Neutrophil (primary cell): Measurements from ENCODE around the gene ZNF527.

ENCODE experiments used
- H3K27ac ChIP-seq: fragments of 200-600 bp; sonication (generic); 2 replicates; pipeline ENCODE4 v1.5.1; 2016; ENCODE audit warnings: mild to moderate bottlenecking, moderate library complexity
- H3K27me3 ChIP-seq: fragments of 200-600 bp; sonication (generic); 2 replicates; pipeline ENCODE4 v1.6.0; 2016; ENCODE audit warnings: mild to moderate bottlenecking
- H3K36me3 ChIP-seq: fragments of 200-600 bp; sonication (generic); 2 replicates; pipeline ENCODE4 v1.5.1; 2017
- H3K4me1 ChIP-seq, 2 experiments: fragments of 200-600 bp in 1 of 2; sonication (generic) in 1 of 2; 1 replicate in 1 of 2; 2 replicates in 1 of 2; pipeline versions ENCODE4 v1.5.1 to v1.6.1; 2013 to 2016; ENCODE audit warnings: low read depth in 1 of 2, low read length in 1 of 2, mild to moderate bottlenecking in 1 of 2, moderate library complexity in 1 of 2; ENCODE audit not compliant: control insufficient read depth in 1 of 2, insufficient read depth in 1 of 2
- H3K4me3 ChIP-seq, 2 experiments: fragments of 200-600 bp in 1 of 2; sonication (generic) in 1 of 2; 1 replicate in 1 of 2; 2 replicates in 1 of 2; pipeline ENCODE4 v1.5.1; 2013 to 2016; ENCODE audit warnings: low read depth in 1 of 2, low read length in 1 of 2, mild to moderate bottlenecking in 1 of 2, moderate library complexity in 1 of 2
- H3K9me3 ChIP-seq: fragments of 200-600 bp; sonication (generic); 2 replicates; pipeline ENCODE4 v1.5.1; 2016
- CTCF ChIP-seq: fragments of 200-600 bp; sonication (generic); IDR thresholded peaks from 2 replicates; pipeline ENCODE4 v1.5.1; 2016; ENCODE audit warnings: antibody characterized with exemption

Gene ZNF527

GRCh38 chr19:37412700-37413099, 41.8 kb downstream of the ZNF527 start:
- H3K4me3 ChIP-seq = no peak overlapping the region
- no peaks in the 10 kb centered on the region for H3K4me1 ChIP-seq
- no peak for TF ChIP-seq CTCF
- H3K27me3 ChIP-seq = no peaks in the 10 kb centered on the region
- H3K36me3 ChIP-seq = no peaks in the 10 kb centered on the region
- peaks cover 66% of the 10 kb centered on the region for H3K9me3 ChIP-seq
- H3K27ac ChIP-seq = no peak overlapping the region

DNA sequence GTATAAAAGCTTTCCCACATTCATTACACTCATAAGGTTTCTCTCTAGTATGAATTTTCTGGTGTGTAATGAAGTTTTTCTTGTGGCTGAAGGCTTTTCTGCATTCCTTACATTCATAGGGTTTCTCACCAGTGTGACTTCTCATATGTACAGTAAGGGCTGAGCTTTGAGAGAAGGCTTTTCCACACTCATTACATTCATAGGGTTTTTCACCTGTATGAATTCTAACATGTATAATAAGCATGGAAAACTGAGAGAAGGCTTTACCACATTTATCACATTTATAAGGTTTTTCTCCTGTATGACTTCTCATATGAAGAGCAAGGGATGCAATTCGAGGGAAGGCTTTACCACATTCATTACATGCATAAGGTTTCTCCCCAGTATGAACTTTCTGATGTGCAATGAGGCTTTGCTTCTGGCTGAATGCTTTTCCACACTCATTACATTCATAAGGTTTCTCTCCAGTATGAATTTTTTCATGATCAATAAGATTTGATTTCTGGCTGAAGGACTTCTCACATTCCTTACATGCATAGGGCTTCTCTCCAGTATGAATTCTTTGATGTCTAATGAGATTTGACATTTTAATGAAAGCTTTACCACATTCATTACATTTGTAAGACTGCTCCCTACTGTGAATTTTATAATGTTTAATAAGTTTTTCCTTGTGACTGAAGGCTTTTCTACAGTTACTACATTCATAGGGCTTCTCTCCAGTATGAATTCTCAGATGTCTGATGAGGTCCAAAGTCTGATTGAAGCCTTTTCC, 42.6 kb downstream of the ZNF527 start:
- Histone ChIP-seq H3K27me3 (no peaks in the 10 kb centered on the region), H3K9me3 (peaks cover 63% of the 10 kb centered on the region), H3K27ac (no peak overlapping the region), H3K4me3 (no peak overlapping the region), H3K4me1 (no peaks in the 10 kb centered on the region), H3K36me3 (no peaks in the 10 kb centered on the region)
- TF ChIP-seq CTCF = no peak
